Measurements from ENCODE around the gene SPRN.

Gene SPRN

DNA sequence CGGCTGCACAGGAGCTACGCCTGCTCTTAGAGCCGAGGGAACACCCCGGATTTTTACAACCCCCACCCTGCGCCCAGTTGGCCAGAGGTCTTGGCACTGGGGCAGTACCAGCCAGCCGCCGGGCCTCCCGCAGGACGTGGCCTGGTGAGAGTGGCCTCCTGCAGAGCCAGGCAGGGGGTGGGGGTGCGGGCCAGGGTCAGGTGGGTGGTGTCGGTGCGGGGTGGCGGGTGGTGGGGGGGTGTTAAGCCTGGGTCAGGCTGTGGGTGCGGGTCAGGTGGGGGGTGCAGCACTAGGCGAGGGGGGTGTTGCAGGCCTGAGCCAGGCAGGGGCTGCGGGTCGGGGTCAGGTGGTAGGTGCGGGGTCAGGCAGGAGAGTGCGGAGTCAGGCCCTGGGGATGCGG is 51.9 kb downstream of the SPRN start:
- H3K4me3 ChIP-seq (ENCODE audit: low read depth, low read length), result peak overlapping the region; percentile 43
- DNase-seq (ENCODE audit: low read depth), result peak; percentile 28
- TF ChIP-seq, protein P1, sequence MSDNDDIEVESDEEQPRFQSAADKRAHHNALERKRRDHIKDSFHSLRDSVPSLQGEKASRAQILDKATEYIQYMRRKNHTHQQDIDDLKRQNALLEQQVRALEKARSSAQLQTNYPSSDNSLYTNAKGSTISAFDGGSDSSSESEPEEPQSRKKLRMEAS (IDR thresholded peaks at IDR 0.05; ENCODE audit: low read depth, low read length), result no peak
- TF ChIP-seq MYC (IDR thresholded peaks at IDR 0.05; ENCODE audit: low read depth, low read length) (no peak), POLR2A (IDR thresholded peaks at IDR 0.05; ENCODE audit: extremely low read depth, insufficient read length) (no peak)
- TF ChIP-seq, protein P2, sequence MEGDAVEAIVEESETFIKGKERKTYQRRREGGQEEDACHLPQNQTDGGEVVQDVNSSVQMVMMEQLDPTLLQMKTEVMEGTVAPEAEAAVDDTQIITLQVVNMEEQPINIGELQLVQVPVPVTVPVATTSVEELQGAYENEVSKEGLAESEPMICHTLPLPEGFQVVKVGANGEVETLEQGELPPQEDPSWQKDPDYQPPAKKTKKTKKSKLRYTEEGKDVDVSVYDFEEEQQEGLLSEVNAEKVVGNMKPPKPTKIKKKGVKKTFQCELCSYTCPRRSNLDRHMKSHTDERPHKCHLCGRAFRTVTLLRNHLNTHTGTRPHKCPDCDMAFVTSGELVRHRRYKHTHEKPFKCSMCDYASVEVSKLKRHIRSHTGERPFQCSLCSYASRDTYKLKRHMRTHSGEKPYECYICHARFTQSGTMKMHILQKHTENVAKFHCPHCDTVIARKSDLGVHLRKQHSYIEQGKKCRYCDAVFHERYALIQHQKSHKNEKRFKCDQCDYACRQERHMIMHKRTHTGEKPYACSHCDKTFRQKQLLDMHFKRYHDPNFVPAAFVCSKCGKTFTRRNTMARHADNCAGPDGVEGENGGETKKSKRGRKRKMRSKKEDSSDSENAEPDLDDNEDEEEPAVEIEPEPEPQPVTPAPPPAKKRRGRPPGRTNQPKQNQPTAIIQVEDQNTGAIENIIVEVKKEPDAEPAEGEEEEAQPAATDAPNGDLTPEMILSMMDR (IDR thresholded peaks at IDR 0.05; ENCODE audit: low read depth, low read length), result no peak
